ENCODE measurements around the gene SPON1. TPM values are rescaled to one million over a fixed set of nuclear protein-coding genes. Genes with fewer than 3 reads are reported as not detected.

The SPON1 gene
- total RNA-seq, 1 experiment from 2014 or later: 6.4 TPM

DNA sequence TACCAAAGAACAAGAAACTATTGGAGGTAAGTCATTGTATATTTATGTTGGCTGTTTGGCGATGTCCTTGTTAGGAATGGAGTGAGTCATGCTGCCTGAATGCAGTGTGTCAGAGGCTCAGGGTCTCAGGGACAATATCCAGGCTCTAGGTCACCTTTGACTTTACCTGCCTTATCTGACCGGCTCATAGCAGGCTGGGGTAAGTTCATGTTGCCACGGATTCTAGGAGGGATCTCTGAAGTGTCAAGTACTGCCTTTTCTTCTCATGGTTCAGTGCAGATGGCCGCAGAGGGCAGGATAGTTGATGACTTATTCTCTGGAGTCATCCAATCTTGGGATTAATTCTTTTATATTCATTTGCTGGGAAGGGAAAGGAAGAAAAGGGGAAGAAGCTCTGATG is 53.2 kb downstream of the SPON1 start (continued):
- TF ChIP-seq, protein P1, sequence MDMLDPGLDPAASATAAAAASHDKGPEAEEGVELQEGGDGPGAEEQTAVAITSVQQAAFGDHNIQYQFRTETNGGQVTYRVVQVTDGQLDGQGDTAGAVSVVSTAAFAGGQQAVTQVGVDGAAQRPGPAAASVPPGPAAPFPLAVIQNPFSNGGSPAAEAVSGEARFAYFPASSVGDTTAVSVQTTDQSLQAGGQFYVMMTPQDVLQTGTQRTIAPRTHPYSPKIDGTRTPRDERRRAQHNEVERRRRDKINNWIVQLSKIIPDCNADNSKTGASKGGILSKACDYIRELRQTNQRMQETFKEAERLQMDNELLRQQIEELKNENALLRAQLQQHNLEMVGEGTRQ (CRISPR knock-in tag; IDR thresholded peaks at IDR 0.05): no peak
- TF ChIP-seq MYBL2 (CRISPR knock-in tag; IDR thresholded peaks at IDR 0.05) (no peak), ZNF263 (CRISPR knock-in tag; IDR thresholded peaks at IDR 0.05; ENCODE audit: low read depth) (no peak)
- TF ChIP-seq, protein P2, sequence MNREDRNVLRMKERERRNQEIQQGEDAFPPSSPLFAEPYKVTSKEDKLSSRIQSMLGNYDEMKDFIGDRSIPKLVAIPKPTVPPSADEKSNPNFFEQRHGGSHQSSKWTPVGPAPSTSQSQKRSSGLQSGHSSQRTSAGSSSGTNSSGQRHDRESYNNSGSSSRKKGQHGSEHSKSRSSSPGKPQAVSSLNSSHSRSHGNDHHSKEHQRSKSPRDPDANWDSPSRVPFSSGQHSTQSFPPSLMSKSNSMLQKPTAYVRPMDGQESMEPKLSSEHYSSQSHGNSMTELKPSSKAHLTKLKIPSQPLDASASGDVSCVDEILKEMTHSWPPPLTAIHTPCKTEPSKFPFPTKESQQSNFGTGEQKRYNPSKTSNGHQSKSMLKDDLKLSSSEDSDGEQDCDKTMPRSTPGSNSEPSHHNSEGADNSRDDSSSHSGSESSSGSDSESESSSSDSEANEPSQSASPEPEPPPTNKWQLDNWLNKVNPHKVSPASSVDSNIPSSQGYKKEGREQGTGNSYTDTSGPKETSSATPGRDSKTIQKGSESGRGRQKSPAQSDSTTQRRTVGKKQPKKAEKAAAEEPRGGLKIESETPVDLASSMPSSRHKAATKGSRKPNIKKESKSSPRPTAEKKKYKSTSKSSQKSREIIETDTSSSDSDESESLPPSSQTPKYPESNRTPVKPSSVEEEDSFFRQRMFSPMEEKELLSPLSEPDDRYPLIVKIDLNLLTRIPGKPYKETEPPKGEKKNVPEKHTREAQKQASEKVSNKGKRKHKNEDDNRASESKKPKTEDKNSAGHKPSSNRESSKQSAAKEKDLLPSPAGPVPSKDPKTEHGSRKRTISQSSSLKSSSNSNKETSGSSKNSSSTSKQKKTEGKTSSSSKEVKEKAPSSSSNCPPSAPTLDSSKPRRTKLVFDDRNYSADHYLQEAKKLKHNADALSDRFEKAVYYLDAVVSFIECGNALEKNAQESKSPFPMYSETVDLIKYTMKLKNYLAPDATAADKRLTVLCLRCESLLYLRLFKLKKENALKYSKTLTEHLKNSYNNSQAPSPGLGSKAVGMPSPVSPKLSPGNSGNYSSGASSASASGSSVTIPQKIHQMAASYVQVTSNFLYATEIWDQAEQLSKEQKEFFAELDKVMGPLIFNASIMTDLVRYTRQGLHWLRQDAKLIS (CRISPR knock-in tag; IDR thresholded peaks at IDR 0.05; ENCODE audit: borderline replicate concordance): no peak

DNA sequence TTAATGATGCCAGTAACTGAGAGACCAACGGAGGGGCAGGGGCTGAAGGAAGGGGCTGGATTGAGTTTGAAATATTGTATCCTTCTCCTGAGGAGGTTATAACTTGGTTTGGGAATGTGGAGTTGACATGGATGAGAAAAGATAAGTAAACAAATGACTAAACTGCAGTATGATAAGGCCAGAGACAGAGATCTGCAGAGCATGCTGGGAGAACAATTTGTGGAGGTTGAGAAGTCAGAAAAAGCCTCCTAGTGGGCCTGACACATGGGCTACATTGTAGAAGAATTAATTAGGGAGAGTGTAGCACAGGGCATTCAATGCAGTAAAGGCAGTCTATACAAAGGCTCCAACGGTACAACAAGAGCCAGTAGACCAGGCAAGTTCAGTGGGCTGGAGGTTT is 55.9 kb downstream of the SPON1 start:
- no peak for DNase-seq (ENCODE audit: low spot score)
- no peaks in the 10 kb centered on the region for H3K36me3 Mint-ChIP-seq
- peaks cover 10% of the 10 kb centered on the region for H3K4me1 Mint-ChIP-seq
- H3K4me3 Mint-ChIP-seq: no peak overlapping the region
- no peaks in the 10 kb centered on the region for H3K9me3 Mint-ChIP-seq
- ChIA-PET CTCF (no interaction called here), POLR2A (no interaction called here)
- H3K27me3 Mint-ChIP-seq (ENCODE audit: low read depth): no peaks in the 10 kb centered on the region
- no peak overlapping the region for H3K27ac Mint-ChIP-seq
- ATAC-seq: no peak
- TF ChIP-seq SOX15 (CRISPR knock-in tag; IDR thresholded peaks at IDR 0.05) (no peak), OVOL2 (CRISPR knock-in tag; IDR thresholded peaks at IDR 0.05; ENCODE audit: borderline replicate concordance) (no peak), CBFB (CRISPR knock-in tag; IDR thresholded peaks at IDR 0.05; ENCODE audit: low read depth) (no peak), TP53 (CRISPR knock-in tag; IDR thresholded peaks at IDR 0.05) (no peak), GTF2I (CRISPR knock-in tag; conservative IDR thresholded peaks at IDR 0.05) (no peak), TCF7 (CRISPR knock-in tag; IDR thresholded peaks at IDR 0.05; ENCODE audit: low read depth) (no peak), RELA (CRISPR knock-in tag; IDR thresholded peaks at IDR 0.05; ENCODE audit: borderline replicate concordance) (no peak), ELF4 (CRISPR knock-in tag; IDR thresholded peaks at IDR 0.05; ENCODE audit: low read depth) (no peak), NR3C1 (CRISPR knock-in tag; conservative IDR thresholded peaks at IDR 0.05; ENCODE audit: low read depth) (no peak), SMAD3 (CRISPR knock-in tag; IDR thresholded peaks at IDR 0.05; ENCODE audit: borderline replicate concordance) (no peak), ZNF138 (CRISPR knock-in tag; conservative IDR thresholded peaks at IDR 0.05) (no peak), ZNF671 (CRISPR knock-in tag; IDR thresholded peaks at IDR 0.05) (no peak)
- TF ChIP-seq, protein P3, sequence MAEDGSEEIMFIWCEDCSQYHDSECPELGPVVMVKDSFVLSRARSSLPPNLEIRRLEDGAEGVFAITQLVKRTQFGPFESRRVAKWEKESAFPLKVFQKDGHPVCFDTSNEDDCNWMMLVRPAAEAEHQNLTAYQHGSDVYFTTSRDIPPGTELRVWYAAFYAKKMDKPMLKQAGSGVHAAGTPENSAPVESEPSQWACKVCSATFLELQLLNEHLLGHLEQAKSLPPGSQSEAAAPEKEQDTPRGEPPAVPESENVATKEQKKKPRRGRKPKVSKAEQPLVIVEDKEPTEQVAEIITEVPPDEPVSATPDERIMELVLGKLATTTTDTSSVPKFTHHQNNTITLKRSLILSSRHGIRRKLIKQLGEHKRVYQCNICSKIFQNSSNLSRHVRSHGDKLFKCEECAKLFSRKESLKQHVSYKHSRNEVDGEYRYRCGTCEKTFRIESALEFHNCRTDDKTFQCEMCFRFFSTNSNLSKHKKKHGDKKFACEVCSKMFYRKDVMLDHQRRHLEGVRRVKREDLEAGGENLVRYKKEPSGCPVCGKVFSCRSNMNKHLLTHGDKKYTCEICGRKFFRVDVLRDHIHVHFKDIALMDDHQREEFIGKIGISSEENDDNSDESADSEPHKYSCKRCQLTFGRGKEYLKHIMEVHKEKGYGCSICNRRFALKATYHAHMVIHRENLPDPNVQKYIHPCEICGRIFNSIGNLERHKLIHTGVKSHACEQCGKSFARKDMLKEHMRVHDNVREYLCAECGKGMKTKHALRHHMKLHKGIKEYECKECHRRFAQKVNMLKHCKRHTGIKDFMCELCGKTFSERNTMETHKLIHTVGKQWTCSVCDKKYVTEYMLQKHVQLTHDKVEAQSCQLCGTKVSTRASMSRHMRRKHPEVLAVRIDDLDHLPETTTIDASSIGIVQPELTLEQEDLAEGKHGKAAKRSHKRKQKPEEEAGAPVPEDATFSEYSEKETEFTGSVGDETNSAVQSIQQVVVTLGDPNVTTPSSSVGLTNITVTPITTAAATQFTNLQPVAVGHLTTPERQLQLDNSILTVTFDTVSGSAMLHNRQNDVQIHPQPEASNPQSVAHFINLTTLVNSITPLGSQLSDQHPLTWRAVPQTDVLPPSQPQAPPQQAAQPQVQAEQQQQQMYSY (CRISPR knock-in tag; IDR thresholded peaks at IDR 0.05): no peak
- TF ChIP-seq, protein P4, sequence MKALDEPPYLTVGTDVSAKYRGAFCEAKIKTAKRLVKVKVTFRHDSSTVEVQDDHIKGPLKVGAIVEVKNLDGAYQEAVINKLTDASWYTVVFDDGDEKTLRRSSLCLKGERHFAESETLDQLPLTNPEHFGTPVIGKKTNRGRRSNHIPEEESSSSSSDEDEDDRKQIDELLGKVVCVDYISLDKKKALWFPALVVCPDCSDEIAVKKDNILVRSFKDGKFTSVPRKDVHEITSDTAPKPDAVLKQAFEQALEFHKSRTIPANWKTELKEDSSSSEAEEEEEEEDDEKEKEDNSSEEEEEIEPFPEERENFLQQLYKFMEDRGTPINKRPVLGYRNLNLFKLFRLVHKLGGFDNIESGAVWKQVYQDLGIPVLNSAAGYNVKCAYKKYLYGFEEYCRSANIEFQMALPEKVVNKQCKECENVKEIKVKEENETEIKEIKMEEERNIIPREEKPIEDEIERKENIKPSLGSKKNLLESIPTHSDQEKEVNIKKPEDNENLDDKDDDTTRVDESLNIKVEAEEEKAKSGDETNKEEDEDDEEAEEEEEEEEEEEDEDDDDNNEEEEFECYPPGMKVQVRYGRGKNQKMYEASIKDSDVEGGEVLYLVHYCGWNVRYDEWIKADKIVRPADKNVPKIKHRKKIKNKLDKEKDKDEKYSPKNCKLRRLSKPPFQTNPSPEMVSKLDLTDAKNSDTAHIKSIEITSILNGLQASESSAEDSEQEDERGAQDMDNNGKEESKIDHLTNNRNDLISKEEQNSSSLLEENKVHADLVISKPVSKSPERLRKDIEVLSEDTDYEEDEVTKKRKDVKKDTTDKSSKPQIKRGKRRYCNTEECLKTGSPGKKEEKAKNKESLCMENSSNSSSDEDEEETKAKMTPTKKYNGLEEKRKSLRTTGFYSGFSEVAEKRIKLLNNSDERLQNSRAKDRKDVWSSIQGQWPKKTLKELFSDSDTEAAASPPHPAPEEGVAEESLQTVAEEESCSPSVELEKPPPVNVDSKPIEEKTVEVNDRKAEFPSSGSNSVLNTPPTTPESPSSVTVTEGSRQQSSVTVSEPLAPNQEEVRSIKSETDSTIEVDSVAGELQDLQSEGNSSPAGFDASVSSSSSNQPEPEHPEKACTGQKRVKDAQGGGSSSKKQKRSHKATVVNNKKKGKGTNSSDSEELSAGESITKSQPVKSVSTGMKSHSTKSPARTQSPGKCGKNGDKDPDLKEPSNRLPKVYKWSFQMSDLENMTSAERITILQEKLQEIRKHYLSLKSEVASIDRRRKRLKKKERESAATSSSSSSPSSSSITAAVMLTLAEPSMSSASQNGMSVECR (CRISPR knock-in tag; IDR thresholded peaks at IDR 0.05; ENCODE audit: borderline replicate concordance): no peak
- TF ChIP-seq, protein P5, sequence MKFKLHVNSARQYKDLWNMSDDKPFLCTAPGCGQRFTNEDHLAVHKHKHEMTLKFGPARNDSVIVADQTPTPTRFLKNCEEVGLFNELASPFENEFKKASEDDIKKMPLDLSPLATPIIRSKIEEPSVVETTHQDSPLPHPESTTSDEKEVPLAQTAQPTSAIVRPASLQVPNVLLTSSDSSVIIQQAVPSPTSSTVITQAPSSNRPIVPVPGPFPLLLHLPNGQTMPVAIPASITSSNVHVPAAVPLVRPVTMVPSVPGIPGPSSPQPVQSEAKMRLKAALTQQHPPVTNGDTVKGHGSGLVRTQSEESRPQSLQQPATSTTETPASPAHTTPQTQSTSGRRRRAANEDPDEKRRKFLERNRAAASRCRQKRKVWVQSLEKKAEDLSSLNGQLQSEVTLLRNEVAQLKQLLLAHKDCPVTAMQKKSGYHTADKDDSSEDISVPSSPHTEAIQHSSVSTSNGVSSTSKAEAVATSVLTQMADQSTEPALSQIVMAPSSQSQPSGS (CRISPR knock-in tag; IDR thresholded peaks at IDR 0.05; ENCODE audit: borderline replicate concordance, low read depth): no peak
- TF ChIP-seq, protein P6, sequence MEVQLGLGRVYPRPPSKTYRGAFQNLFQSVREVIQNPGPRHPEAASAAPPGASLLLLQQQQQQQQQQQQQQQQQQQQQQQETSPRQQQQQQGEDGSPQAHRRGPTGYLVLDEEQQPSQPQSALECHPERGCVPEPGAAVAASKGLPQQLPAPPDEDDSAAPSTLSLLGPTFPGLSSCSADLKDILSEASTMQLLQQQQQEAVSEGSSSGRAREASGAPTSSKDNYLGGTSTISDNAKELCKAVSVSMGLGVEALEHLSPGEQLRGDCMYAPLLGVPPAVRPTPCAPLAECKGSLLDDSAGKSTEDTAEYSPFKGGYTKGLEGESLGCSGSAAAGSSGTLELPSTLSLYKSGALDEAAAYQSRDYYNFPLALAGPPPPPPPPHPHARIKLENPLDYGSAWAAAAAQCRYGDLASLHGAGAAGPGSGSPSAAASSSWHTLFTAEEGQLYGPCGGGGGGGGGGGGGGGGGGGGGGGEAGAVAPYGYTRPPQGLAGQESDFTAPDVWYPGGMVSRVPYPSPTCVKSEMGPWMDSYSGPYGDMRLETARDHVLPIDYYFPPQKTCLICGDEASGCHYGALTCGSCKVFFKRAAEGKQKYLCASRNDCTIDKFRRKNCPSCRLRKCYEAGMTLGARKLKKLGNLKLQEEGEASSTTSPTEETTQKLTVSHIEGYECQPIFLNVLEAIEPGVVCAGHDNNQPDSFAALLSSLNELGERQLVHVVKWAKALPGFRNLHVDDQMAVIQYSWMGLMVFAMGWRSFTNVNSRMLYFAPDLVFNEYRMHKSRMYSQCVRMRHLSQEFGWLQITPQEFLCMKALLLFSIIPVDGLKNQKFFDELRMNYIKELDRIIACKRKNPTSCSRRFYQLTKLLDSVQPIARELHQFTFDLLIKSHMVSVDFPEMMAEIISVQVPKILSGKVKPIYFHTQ (CRISPR knock-in tag; IDR thresholded peaks at IDR 0.05): no peak
